Measurements from ENCODE around the gene KLF13.

KLF13 gene

GRCh38 chr15:31381801-31382712, 55.4 kb downstream of the KLF13 start:
- DNase-seq (ENCODE audit: low spot score), result no peak

DNA sequence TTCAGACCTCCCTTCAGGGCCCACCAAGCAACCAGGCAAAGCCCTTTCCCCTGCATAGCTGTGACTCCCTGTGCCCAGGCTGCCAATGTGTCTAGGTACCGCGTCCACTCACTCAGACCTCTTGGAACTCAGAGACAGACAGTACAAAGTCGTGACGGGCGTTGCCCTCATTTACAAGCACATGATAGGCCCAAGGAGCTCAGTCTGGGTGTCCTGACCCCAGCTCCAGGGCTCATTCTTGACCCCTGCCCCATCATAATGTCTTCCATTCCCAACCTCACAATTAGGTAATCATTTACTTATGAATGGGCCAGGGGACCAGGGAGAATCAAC, 56.0 kb downstream of the KLF13 start:
- no peak for DNase-seq (ENCODE audit: low spot score)

DNA sequence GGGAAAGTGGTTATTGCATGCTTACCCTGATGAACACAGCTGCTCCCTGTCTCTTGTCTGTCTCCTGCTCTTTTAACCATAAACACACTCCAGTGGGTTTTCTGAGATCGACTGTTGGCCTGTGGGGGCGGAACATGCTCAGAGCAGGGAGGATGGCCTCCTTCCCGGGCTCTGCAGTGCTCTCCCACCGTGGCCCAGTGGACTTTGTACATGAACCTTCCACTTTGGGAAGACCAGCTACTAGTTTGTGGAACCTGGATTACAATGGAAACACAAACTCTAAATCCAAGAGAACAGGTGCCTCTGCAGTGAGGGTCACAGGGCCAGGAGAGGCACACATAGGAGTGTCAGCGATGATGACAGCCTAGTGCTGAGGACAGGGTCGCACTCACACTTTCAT, 56.5 kb downstream of the KLF13 start:
- no peak for DNase-seq (ENCODE audit: low spot score)

DNA sequence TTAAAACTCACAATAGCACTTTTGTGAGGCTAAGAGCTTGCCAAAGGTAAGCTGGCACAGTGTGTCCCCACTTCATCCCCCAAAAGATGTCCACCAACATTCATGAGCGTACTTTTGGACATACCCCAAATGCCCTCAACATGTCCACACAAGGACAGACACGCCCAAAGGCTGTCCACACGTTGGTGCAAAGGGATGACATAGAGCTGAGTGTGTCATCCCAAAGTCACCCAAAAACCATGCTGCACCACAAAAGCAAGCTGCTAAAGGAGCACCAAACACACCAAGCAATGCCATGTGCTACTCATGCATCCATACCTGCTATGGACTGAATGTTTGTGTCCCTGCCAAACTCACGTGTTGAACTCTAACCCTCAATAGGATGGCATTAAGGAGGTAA, 57.9 kb downstream of the KLF13 start:
- DNase-seq (ENCODE audit: low spot score), result no peak

DNA sequence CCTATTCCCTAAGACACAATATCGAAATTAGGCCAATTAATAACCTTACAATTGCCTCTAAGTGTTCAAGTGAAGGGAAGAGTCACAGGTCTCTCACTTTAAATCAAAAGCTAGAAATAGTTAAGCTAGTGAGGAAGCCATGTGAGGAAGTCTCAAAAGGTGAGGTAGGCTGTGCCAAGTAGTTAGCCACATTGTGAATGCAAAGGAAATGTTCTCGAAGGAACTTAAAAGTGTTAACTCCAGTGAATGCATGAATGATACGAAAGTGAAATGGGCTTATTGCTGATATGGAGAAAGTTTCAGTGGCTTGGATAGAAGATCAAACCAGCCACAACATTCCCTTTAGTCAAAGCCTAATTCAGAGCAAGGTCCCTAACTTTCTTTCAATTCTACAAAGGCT, 59.1 kb downstream of the KLF13 start:
- DNase-seq (ENCODE audit: low spot score), result no peak

DNA sequence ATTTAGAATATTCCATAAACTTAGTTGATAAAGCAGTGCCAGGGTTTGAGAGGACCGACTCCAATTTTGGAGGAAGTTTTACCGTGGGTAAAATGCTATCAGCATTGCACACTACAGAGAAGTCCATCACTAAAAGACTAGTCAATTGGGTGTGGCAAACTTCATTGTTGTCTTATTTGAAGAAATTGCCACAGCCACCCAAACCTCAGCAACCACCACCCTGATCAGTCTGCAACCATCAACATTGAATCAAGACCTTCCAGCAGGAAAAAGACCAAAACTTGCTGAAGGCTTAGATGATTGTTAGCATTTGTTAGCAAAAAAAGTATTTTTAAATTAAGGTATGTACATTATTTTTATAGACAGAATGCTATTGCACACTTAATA, 60.5 kb downstream of the KLF13 start:
- DNase-seq (ENCODE audit: low spot score), result no peak

- no peak for DNase-seq (ENCODE audit: low spot score)
These were observed 61.0 kb downstream of the KLF13 start for GRCh38 chr15:31387479-31388118.

DNA sequence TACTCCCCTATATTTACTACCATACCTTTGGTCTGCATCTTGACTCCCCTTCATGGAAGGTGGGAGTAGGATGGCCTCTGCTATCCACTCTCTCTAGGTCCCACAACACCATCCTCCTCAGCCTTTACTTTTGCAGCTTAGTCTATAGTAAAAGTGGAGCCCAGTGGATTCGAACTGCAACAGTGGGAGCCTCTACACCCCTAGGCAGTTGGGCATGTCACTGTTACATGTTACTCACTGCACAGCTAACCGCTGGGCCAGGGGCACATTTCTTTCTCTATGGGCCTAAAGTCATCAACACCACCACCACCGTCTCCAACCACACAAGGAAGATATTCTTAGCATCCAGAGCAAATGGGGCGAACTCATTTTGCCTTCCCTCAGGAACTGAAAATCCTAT, 62.9 kb downstream of the KLF13 start:
- no peak for DNase-seq (ENCODE audit: low spot score)

DNA sequence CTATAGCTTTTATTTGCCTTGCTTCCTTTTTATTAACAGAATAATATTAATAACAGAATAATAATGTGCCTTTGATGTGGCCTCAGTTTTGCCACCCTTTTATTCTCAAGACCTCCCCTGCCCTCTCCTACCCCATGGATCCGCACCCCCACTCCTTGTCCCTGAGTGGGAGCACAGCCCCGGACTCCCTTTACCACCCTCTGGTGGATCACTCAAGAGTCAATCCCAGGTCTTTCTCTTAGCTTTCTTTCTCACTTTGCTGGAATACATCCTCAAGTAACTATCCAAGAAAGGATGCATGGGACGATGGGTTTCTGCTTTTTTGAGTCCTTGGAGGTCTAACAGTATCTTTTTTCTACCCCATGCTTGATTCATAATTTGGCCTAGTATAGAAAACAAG, 63.4 kb downstream of the KLF13 start:
- DNase-seq (ENCODE audit: low spot score), result no peak

DNA sequence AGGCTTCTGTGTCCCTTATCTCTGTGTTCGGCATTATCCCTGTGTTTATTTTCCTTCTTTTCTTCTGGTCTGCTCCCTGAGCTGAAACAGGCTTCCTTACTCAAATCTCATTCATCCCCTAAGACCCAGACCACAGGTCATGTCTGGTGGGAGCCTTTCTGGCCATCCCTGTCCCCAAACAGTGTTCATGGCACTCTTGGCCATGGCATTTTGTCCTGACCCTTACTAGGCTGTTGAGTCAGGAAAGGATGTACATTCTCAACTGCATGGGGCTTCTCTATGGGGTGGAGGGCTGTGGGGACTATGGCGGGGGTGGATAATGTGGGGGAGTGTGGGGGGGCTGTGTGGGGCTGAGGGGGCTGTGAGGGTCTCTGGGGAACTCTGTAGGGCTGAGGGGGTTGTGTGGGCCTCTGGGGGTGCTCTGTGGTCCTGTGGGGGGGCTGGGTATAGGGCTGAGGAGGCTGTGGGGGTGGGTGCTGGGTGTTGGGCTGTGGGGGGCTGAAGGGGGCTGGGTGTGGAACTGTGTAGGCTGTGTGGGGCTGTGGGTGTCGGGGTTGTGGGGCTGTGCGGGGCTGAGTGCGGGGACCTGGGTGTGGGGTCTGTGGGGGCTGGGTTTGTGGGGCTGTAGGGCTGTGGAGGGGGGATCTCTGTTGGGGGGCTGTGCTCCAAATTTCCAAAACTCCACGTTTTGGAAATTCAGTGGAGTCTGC, 64.3 kb downstream of the KLF13 start:
- no peak for DNase-seq (ENCODE audit: low spot score)

DNA sequence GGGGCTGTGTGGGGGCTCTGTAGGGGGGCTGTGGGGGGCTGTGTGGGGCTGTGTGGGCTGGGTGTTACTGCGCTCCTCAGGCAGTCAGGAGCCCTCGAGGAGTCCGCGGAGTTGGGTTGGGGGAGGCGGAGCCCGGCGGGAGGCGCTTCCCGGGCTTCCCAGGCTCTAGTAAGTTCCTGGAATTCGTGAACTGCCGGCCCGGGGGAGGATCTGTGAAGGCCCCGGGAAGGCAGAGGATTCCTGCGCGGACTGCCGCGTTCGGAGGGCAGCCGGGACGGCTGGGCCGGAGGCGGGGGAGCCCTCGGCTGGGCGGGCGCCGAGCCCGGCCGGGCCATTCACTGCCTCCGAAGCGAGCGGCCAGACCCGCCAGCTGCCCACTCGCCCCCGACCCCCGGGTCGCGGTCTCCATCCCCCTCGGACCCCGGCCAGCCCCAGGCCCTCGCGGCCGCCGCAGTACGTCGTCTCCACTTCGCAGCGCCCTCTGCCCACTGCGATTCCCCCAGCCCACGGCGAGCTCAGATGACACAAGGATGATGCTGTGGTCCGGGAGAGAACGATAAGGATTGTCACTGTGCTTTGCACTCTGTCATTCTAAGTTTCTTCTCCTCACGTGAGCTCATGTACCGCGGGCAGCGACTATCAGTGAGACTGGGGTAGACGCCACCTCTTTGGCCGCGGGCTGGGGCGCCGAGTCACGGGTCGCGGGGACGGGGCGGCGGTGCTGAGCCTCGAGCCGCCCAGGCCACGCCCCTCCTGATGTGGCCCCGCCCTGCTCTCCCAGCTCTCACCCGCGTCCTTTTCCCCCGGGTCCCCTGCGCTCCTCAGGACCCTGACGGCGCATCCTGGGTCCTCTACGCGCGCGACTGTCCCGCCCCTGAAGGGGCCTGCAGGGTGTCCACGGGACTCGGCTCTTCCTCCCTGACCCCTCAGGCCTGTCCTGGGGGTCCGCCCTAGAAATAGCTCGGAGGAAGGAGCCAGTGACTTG, 65.3 kb downstream of the KLF13 start:
- peak; percentile 56 for DNase-seq (ENCODE audit: low spot score)

GRCh38 chr15:31392761-31393401, 66.2 kb downstream of the KLF13 start:
- no peak for DNase-seq (ENCODE audit: low spot score)

DNA sequence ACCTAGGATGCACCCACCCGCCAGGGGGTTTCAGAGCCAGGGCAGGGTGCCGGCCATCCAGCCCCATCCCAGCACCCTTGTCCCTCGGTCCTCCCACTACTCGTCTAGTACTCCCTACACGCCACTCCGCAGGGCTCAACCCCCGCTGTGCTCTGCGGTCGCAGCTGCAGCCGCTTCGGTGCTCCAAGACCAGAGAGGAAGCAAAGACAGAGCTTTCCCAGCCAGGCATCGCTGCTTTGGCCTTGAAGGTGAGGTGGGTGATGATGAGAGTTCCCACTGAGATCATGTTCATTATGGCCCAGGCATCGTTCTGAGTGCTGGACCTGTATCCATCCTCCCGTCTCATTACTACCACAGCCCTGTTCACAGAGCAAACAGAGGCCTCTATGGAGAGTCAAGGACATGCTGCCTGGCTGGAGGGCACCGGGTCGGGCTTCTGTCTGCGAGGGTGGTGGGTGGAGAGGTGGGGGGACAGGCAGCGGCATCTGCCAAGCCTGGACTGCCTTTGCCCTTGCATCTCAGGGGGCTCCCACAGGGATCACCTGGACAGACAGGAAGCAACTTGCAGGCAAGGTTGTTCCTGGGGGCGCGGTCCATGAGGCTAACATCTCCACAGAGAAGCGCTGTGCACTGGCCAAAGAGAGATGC, 66.9 kb downstream of the KLF13 start:
- DNase-seq (ENCODE audit: low spot score), result no peak

GRCh38 chr15:31396881-31397560, 70.4 kb downstream of the KLF13 start:
- peak; percentile 82 for DNase-seq (ENCODE audit: low spot score)

GRCh38 chr15:31397851-31398661, 71.4 kb downstream of the KLF13 start:
- no peak for DNase-seq (ENCODE audit: low spot score)

DNA sequence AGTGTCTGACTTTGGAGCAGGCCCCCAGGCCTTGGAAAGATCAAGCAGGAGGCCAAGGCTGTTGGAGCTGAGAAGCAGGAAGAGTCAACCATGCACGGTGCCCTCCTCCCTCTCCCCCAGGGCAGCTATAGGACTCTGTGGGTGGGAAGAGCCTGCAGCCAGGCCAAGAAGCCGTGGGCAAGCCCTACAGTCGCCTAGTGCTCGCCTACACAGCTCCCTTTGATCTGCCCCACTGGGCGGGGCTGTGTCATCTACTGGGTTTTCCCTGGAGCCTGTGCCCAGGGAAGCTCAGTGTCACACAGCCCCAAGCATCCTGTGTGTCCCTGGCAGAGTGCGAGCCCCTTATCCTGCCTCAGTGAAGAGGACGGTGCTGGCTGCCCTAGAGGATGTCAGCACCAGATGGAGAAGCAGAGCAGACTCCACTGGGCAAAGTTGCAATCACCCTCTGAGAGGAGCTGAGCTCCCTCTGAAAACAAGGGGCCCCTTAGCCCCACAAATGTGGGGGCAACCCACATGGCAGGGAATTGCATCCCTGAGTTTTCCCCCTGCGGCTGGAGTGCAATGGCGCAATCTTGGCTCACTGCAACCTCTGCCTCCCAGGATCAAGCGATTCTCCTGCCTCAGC, 72.2 kb downstream of the KLF13 start:
- DNase-seq (ENCODE audit: low spot score), result no peak

DNA sequence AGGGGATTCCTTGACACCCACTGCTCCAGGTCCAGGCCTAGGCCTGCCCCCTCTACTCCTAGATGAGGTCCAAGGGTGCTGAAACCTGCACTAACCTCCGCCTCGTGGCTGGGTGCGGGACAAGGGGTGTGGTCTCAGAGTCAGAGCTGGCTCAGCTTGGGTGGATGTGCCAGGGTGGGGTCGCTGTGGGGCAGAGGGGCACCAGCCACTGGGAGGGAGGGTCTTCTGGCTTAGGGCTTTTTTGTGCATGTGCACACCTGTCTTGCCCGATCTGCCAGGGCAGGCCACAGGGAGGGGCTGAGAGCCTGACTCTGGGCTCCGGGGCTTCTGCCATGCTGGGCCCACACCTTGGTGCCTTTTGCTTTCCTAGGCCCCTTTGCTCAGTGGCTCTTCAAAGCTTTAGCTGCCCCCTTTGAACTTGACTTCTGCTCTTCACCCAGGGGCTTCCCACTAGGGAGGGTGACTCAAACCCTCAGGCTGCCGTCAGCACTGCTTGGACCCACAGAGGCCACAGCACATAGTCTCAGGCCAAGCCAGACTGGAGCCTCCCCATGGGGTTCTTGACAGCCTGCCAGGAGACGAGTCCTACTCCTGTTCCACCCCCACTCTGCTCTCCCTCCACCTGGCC, 73.0 kb downstream of the KLF13 start:
- no peak for DNase-seq (ENCODE audit: low spot score)

DNA sequence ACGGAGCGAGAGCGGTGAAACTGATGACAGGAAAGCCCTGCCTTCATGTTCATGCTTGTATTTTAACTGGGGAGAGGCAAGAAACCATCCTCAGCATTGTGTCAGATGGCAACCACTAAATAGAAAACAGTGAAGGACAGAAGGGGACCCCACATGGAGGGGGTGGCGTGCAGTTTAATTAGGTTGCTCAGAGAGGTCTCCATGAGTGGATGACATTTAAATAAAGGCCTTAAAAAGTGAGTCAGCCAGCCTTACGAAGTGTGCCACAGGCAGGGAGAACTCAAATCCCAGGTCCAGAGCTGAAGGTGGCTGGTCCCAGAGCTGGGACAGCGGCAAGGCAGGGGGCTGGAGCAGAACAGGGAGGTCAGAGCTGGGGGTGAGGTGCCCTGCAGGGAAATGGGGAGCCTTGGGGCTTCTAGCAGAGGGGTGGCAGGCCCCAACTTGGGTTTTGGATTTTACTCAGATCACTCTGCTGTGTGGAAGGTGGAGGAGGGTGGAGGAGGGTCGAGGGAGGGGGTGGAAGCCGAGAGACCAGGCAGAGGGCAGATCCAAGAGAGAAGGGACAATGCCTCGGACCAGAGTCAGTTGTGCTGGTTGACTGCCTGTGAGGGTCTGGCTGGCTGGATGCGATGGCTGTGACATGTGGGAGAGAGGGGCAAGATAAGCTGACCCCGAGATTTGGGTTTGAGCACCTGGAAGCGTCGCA, 73.7 kb downstream of the KLF13 start:
- DNase-seq (ENCODE audit: low spot score), result no peak
